ENCODE data around the gene KCNK18. TPM values are rescaled to one million over a fixed set of nuclear protein-coding genes. Genes with fewer than 3 reads are reported as not detected.

KCNK18 gene
- total RNA-seq, 6 experiments from 2014 or later = not detected

- Mint-ChIP-seq H3K27ac (no peak overlapping the region), H3K9me3 (no peaks in the 10 kb centered on the region), H3K4me1 (ENCODE audit: low read depth) (peaks cover 7% of the 10 kb centered on the region), H3K36me3 (ENCODE audit: low read depth) (no peaks in the 10 kb centered on the region), H3K27me3 (ENCODE audit: insufficient read depth) (peaks cover 45% of the 10 kb centered on the region), H3K4me3 (no peak overlapping the region)
- no peak for TF ChIP-seq CTCF (IDR thresholded peaks at IDR 0.05)
- no peak for DNase-seq
Observed at GRCh38 chr10:117241541-117242462, 44.5 kb downstream of the KCNK18 start.

- no peak for DNase-seq
- Mint-ChIP-seq H3K27ac (no peak overlapping the region), H3K4me3 (no peak overlapping the region), H3K9me3 (no peaks in the 10 kb centered on the region), H3K36me3 (ENCODE audit: low read depth) (no peaks in the 10 kb centered on the region), H3K4me1 (ENCODE audit: low read depth) (peaks cover 13% of the 10 kb centered on the region), H3K27me3 (ENCODE audit: insufficient read depth) (peaks cover 47% of the 10 kb centered on the region)
- TF ChIP-seq CTCF (IDR thresholded peaks at IDR 0.05) = no peak
Observed at GRCh38 chr10:117242463-117242832, 45.2 kb downstream of the KCNK18 start.

GRCh38 chr10:117246997-117247671 lies 49.8 kb downstream of the KCNK18 start:
- DNase-seq = peak; percentile 3
- H3K4me1 Mint-ChIP-seq (ENCODE audit: low read depth) = peaks cover 11% of the 10 kb centered on the region
- H3K27ac Mint-ChIP-seq = no peak overlapping the region
- H3K4me3 Mint-ChIP-seq = no peak overlapping the region
- peaks cover 44% of the 10 kb centered on the region for H3K27me3 Mint-ChIP-seq (ENCODE audit: insufficient read depth)
- H3K9me3 Mint-ChIP-seq = no peaks in the 10 kb centered on the region
- H3K36me3 Mint-ChIP-seq (ENCODE audit: low read depth) = no peaks in the 10 kb centered on the region
- no peak for TF ChIP-seq CTCF (IDR thresholded peaks at IDR 0.05)

- Mint-ChIP-seq H3K36me3 (ENCODE audit: low read depth) (no peaks in the 10 kb centered on the region), H3K27me3 (ENCODE audit: insufficient read depth) (peaks cover 42% of the 10 kb centered on the region), H3K27ac (no peak overlapping the region), H3K9me3 (no peaks in the 10 kb centered on the region), H3K4me1 (ENCODE audit: low read depth) (peaks cover 9% of the 10 kb centered on the region), H3K4me3 (no peak overlapping the region)
- no peak for TF ChIP-seq CTCF (IDR thresholded peaks at IDR 0.05)
- DNase-seq = no peak
Observed at GRCh38 chr10:117248750-117249465, 51.6 kb downstream of the KCNK18 start.

GRCh38 chr10:117249493-117250093 lies 52.3 kb downstream of the KCNK18 start:
- no peak for DNase-seq
- no peak for TF ChIP-seq CTCF (IDR thresholded peaks at IDR 0.05)
- Mint-ChIP-seq H3K4me1 (ENCODE audit: low read depth) (peaks cover 9% of the 10 kb centered on the region), H3K36me3 (ENCODE audit: low read depth) (no peaks in the 10 kb centered on the region), H3K27me3 (ENCODE audit: insufficient read depth) (peaks cover 39% of the 10 kb centered on the region), H3K9me3 (no peaks in the 10 kb centered on the region), H3K4me3 (no peak overlapping the region), H3K27ac (no peak overlapping the region)

Data from HFFc6 (cell line).